Measurements from ENCODE around the gene PRR20D.

DNA sequence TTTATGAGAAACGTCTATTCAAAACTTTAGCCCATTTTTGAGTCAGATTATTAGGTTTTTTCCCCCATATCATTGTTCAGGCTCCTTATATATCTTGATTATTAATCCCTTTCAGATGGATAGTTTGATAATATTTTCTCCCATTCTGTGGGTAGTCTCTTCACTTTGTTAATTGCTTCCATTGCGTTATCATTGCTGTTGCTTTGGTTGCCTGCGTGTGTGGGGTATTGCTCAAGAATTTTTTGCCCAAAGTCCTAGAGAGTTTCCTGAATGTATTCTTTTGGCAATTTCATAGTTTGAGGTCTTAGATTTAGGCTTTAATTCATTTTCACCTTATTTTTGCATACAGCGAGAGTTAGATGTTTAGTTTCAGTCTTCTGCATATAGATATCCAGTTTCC lies 45.5 kb upstream of the PRR20D start:
- TF ChIP-seq CREB1 (IDR thresholded peaks at IDR 0.05; ENCODE audit: low read depth) (no peak), EP300 (IDR thresholded peaks at IDR 0.05; ENCODE audit: borderline replicate concordance) (no peak), CEBPB (IDR thresholded peaks at IDR 0.05) (no peak), TAF1 (IDR thresholded peaks at IDR 0.05; ENCODE audit: low read depth) (no peak), RAD21 (IDR thresholded peaks at IDR 0.05; ENCODE audit: low read depth) (no peak), ZBTB7A (IDR thresholded peaks at IDR 0.05; ENCODE audit: low read depth) (no peak), EGR1 (IDR thresholded peaks at IDR 0.05) (no peak), NFIC (IDR thresholded peaks at IDR 0.05) (no peak), YY1 (IDR thresholded peaks at IDR 0.05; ENCODE audit: low read depth) (no peak)
- TF ChIP-seq, protein P1, sequence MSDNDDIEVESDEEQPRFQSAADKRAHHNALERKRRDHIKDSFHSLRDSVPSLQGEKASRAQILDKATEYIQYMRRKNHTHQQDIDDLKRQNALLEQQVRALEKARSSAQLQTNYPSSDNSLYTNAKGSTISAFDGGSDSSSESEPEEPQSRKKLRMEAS (IDR thresholded peaks at IDR 0.05) = no peak
- TF ChIP-seq, protein P2, sequence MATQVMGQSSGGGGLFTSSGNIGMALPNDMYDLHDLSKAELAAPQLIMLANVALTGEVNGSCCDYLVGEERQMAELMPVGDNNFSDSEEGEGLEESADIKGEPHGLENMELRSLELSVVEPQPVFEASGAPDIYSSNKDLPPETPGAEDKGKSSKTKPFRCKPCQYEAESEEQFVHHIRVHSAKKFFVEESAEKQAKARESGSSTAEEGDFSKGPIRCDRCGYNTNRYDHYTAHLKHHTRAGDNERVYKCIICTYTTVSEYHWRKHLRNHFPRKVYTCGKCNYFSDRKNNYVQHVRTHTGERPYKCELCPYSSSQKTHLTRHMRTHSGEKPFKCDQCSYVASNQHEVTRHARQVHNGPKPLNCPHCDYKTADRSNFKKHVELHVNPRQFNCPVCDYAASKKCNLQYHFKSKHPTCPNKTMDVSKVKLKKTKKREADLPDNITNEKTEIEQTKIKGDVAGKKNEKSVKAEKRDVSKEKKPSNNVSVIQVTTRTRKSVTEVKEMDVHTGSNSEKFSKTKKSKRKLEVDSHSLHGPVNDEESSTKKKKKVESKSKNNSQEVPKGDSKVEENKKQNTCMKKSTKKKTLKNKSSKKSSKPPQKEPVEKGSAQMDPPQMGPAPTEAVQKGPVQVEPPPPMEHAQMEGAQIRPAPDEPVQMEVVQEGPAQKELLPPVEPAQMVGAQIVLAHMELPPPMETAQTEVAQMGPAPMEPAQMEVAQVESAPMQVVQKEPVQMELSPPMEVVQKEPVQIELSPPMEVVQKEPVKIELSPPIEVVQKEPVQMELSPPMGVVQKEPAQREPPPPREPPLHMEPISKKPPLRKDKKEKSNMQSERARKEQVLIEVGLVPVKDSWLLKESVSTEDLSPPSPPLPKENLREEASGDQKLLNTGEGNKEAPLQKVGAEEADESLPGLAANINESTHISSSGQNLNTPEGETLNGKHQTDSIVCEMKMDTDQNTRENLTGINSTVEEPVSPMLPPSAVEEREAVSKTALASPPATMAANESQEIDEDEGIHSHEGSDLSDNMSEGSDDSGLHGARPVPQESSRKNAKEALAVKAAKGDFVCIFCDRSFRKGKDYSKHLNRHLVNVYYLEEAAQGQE (IDR thresholded peaks at IDR 0.05; ENCODE audit: low read depth) = no peak
- TF ChIP-seq, protein P3, sequence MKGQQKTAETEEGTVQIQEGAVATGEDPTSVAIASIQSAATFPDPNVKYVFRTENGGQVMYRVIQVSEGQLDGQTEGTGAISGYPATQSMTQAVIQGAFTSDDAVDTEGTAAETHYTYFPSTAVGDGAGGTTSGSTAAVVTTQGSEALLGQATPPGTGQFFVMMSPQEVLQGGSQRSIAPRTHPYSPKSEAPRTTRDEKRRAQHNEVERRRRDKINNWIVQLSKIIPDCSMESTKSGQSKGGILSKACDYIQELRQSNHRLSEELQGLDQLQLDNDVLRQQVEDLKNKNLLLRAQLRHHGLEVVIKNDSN (IDR thresholded peaks at IDR 0.05) = no peak

All from Ishikawa (cell line).